IPS-15b (cell line): ENCODE measurements around the gene IRF6.

ENCODE experiments used
- H3K27me3 ChIP-seq: one replicate; pipeline ENCODE4 v1.6.1; 2013; ENCODE audit warnings: low read length; ENCODE audit not compliant: control insufficient read depth, insufficient read depth
- H3K36me3 ChIP-seq: one replicate; pipeline ENCODE4 v1.6.1; 2013; ENCODE audit warnings: low read length; ENCODE audit not compliant: control insufficient read depth, insufficient read depth
- H3K4me1 ChIP-seq: one replicate; pipeline ENCODE4 v1.6.1; 2013; ENCODE audit warnings: mild to moderate bottlenecking, low read length; ENCODE audit not compliant: control insufficient read depth, insufficient read depth
- H3K4me3 ChIP-seq: one replicate; pipeline ENCODE4 v1.5.1; 2013; ENCODE audit warnings: low read depth, low read length
- H3K9ac ChIP-seq: one replicate; pipeline ENCODE4 v1.6.1; 2013; ENCODE audit warnings: low read depth, mild to moderate bottlenecking, low read length
- H3K9me3 ChIP-seq: one replicate; pipeline ENCODE4 v1.6.1; 2013; ENCODE audit warnings: mild to moderate bottlenecking, low read length; ENCODE audit not compliant: control insufficient read depth, insufficient read depth

IRF6 gene

DNA sequence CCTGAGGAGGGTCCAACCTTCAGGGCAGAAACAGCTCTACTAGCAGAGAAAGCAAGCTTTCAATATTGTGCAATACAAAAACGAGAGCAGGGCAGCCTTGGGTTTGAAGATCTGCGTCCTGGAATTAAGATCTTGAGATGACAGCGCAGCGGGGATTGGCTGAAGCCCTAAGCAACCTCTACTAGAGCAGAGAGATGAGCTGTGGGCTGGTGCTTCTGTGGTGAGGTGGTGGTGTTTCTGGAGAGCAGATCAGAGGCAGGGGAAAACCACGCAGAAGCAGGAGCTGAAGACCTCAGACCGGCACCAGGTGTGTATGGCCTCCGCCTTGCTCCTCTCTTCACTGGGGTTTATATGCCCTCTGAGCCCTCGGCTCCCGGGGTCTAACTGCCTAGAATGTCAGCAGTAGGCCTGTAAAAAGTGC is 37.6 kb downstream of the IRF6 start:
- Histone ChIP-seq H3K4me3 (no peak overlapping the region), H3K4me1 (no peaks in the 10 kb centered on the region), H3K27me3 (no peaks in the 10 kb centered on the region), H3K9ac (no peak overlapping the region), H3K9me3 (no peaks in the 10 kb centered on the region), H3K36me3 (no peaks in the 10 kb centered on the region)

DNA sequence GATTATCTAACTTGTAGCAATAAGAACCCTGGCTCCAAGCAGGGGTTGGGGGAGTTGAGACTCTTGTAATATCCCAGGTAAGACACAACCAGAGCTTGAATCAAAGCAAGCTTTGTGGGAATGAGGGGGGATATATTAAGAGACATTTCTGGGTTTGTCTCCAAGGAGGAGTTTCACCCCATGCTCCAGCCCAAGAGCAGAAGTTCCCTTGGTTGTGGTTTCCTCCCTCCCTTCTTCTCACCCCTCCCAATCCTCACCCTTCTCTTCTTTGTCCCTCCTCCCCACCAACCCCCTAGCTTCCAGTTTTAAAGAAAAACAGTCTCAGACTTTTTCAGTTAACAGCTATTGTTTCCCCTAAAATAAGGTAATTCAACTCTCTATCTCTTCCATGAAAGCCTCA is 38.2 kb downstream of the IRF6 start:
- no peak overlapping the region for H3K9ac ChIP-seq
- no peaks in the 10 kb centered on the region for H3K9me3 ChIP-seq
- H3K27me3 ChIP-seq = no peaks in the 10 kb centered on the region
- no peaks in the 10 kb centered on the region for H3K4me1 ChIP-seq
- no peaks in the 10 kb centered on the region for H3K36me3 ChIP-seq
- H3K4me3 ChIP-seq = no peak overlapping the region

DNA sequence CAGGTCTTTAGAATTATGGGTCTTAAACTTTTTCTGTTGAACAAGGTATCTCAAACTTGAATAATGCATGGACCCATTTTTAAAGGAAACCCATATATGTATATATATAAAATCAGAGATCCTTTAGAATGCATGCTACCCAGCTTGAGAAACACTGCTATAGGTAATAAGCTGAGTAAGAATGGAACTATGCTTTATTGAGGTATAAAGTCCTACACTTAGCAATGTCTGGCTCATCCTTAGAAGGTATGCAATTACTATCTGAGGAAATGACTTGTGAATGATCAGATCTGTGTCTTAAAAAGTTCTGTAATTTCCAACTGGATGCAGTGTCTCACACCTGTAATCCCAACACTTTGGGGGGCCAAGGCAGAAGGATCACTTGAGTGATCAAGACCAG is 38.8 kb downstream of the IRF6 start:
- Histone ChIP-seq H3K36me3 (no peaks in the 10 kb centered on the region), H3K9me3 (no peaks in the 10 kb centered on the region), H3K4me1 (no peaks in the 10 kb centered on the region), H3K9ac (no peak overlapping the region), H3K4me3 (no peak overlapping the region), H3K27me3 (no peaks in the 10 kb centered on the region)

DNA sequence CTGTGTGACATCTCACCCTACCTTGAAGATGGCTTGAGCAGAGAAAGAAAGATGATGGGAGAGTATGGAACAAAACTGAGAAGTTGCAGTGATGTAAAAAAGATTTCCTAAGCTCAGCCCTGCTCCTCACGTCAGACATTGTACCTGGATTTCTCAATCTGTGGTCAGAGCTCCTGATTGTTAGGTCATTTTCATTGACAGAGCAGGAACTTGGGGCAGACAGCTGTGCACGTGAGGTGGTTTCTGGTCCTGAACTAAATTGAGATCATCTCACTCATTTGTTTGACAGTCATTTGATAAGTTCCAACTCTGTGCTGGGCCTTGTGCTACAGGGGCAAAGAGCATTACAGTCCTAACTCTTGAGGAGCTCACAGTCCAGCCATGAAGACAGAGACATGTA is 39.9 kb downstream of the IRF6 start:
- no peaks in the 10 kb centered on the region for H3K36me3 ChIP-seq
- H3K27me3 ChIP-seq = no peaks in the 10 kb centered on the region
- H3K4me3 ChIP-seq = no peak overlapping the region
- H3K9ac ChIP-seq = no peak overlapping the region
- H3K4me1 ChIP-seq = no peaks in the 10 kb centered on the region
- no peaks in the 10 kb centered on the region for H3K9me3 ChIP-seq

DNA sequence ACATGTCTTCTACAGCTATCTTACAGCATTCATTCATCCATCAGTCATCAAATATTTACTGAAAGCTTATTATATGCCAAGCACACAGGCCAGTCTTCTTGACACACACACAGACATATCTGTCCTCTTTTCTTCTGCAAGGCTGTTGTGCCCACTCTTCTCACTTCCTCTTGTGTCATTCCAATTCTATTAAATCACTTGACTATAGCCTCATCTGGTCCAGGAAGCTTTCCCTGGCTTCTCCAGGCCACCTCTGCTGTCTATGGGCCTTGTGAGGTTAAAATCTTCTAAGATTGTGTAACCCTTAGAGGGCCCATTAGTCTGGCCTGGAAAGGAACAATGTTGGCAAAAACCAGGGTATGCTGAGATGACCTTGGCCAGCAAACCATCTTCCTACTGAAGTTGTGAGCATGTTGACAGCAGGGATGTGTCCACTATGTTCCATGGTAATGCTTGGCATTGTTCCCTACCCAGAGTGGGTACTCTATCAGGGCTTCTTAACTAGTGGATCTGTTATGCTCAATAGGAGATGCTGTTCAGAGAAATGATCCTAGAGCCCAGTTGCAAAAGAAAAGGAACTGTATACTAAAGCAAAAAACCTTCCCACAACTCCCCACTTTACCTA is 44.8 kb downstream of the IRF6 start:
- Histone ChIP-seq H3K4me3 (no peak overlapping the region), H3K9me3 (no peaks in the 10 kb centered on the region), H3K36me3 (no peaks in the 10 kb centered on the region), H3K27me3 (peaks cover 7% of the 10 kb centered on the region), H3K9ac (no peak overlapping the region), H3K4me1 (no peaks in the 10 kb centered on the region)

DNA sequence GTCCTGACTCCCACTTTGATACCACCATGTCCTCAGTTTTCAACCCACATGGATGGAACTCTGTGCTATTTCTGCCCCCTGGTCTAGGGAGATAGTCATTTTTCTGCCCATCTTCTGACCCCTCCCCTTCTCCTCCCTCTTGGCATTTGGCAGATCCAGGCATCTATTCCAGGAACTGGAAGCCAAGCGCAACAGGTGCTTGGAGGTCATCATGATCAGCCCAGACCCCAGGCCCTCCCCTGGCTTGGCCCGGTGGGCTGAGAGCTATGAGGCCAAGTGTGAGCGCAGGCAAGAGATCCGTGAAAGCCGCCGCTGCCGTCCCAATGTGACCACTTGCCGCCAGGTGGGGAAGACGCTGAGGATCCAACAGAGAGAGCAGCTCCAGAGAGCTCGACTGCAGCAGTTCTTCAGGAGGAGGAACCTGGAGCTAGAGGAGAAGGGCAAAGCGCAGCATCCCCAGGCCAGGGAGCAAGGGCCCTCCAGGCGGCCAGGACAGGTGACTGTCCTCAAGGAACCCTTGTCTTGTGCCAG is 46.0 kb downstream of the IRF6 start:
- Histone ChIP-seq H3K9ac (no peak overlapping the region), H3K36me3 (no peaks in the 10 kb centered on the region), H3K4me3 (no peak overlapping the region), H3K9me3 (no peaks in the 10 kb centered on the region), H3K4me1 (no peaks in the 10 kb centered on the region), H3K27me3 (peaks cover 10% of the 10 kb centered on the region)

DNA sequence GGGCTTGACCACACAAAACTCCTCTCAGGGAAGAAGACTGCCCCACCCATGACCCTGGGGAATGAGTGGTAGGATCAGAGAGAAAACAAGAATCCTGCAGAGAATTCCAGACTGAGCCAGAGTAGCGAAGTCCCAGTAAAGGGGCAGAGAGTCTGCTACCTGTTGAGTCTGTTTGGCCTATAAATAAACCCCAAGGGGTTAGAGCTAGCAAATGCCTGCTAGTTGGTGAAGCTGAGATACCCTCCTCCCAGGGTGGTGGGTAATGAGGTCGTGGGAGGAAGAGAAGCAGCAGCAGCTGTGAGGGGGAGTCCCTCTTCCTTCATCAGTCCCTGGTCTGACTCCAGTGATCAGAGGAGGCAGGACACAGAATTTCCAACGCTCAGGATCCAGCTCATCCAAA is 47.5 kb downstream of the IRF6 start:
- Histone ChIP-seq H3K36me3 (no peaks in the 10 kb centered on the region), H3K4me3 (no peak overlapping the region), H3K27me3 (peaks cover 10% of the 10 kb centered on the region), H3K4me1 (no peaks in the 10 kb centered on the region), H3K9ac (no peak overlapping the region), H3K9me3 (no peaks in the 10 kb centered on the region)

DNA sequence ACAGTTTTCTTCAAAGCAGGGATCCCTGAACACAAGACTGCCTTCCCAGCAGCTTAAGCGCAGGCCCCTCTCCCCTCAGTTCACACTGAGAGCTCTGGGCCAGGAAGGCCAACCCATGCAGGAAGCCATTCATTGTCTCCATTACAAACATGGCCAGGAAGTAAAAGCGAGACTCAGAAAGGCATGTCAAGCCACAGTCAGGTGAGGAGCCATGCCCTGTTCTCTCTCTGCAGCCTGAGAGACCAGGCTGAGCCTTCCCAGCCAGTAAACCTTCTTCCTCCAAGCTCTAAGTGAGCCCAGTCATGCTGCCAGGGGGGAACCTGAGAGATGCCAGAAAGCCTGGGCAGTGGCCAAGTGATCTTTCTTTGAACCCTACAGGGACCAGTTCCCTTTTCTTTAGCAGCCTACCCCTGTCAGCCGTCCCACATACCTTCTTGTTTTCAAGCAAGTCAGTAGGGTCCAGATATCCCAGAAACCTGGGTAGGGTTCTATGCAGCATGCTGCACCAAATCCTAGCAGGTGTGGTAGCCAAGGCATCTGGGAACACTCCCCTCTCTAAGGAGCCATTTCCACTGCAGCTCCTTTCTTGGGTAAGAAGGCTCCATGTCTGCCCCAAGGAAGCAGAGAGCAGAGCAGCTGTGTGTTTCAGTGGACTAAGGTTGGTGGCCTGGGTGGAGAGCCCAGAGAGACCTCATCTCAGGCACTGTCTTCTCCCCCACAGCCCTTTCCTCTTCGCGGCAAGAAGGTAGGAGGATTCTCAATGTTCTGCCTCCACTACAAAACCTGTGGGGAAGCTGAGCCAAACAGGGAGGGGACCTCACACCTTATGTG is 49.1 kb downstream of the IRF6 start:
- no peaks in the 10 kb centered on the region for H3K36me3 ChIP-seq
- H3K4me3 ChIP-seq = no peak overlapping the region
- no peak overlapping the region for H3K9ac ChIP-seq
- no peaks in the 10 kb centered on the region for H3K9me3 ChIP-seq
- no peaks in the 10 kb centered on the region for H3K4me1 ChIP-seq
- H3K27me3 ChIP-seq = peaks cover 10% of the 10 kb centered on the region

DNA sequence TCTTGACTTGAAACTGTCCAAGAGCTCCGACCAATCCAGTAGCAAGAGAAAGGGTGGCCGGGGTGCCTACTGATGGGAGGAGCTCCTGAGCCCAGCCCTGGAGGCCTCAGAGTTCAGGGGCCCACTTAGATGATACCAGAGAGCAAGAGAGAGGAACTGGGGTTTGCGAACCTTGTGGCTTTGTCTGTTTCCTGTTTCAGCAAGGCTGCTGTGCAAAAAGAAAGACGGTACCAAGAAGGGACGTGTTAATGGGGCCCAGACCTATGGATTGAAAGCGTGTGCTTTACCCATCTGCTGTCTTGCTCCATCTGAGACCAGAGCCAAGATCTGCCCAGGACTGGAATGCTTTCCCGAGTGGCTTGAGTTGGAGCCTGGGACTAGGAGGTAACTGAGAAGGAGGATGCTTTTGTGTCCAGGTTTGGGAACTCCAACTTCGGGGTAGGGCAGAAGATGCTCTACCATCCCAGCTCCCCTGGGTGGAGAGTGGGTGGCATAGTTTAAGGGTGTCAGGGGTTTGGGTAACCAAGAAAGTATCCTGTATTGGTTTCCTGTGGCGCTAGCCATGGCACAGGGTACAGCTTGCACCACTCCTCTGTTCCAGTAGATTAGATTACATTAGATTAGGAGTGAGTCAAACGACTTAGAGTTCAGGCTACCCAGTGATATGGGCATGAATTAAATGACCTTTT is 49.9 kb downstream of the IRF6 start, which contains the start of gene TRAF3IP3:
TRAF3IP3 (plus strand) TSS at position 128 of the 689 bp plus-strand sequence. CDS start 3,987 bp downstream, outside the sequence.
- Histone ChIP-seq H3K9ac (no peak within 1 kb of the TSS), H3K27me3 (peaks cover 10% of the 10 kb centered on the region), H3K4me1 (no peaks in the 10 kb centered on the region), H3K4me3 (no peak within 1 kb of the TSS), H3K36me3 (no peaks in the 10 kb centered on the region), H3K9me3 (no peaks in the 10 kb centered on the region)

DNA sequence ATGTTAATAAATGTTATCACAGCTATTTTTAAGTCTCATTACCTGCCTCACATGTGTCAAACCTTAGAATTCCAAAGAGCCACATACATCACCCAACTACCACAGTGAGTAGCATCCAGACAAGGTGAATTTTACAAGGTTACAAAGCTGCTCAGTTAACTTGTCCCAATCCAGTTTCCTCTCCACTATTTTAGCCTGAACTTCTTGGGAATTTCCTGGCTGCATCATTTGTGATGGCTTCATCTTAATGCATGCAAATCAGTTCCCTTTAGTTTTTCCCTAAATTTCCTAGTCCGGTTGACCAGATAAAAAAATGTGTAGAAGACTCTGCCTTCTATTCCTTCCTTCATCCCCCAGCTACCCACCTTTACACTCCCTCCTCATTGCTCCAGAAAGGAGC is 50.7 kb downstream of the IRF6 start:
- H3K4me1 ChIP-seq = no peaks in the 10 kb centered on the region
- no peaks in the 10 kb centered on the region for H3K9me3 ChIP-seq
- H3K27me3 ChIP-seq = peaks cover 10% of the 10 kb centered on the region
- no peaks in the 10 kb centered on the region for H3K36me3 ChIP-seq
- H3K9ac ChIP-seq = no peak overlapping the region
- H3K4me3 ChIP-seq = no peak overlapping the region

DNA sequence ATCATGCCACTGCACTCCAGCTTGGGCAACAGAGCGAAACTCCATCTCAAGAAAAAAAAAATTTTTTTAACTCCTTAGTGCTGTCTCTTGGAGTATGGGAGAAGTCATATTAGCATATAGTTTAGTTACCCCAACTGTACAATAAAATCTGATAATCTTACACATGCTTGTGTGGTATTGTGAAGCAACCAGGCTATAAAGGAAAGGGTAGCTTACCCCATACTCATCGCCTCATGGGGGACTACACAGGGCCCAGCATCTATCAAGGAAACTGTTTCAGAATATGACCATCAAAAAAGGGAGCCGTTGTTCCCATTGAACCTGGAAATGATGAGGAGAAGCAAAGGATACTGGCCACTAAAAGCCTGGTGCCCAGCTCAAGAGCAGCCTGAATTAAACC is 53.1 kb downstream of the IRF6 start:
- Histone ChIP-seq H3K4me1 (no peaks in the 10 kb centered on the region), H3K4me3 (no peak overlapping the region), H3K27me3 (peaks cover 18% of the 10 kb centered on the region), H3K36me3 (no peaks in the 10 kb centered on the region), H3K9me3 (no peaks in the 10 kb centered on the region), H3K9ac (no peak overlapping the region)
